OCI-LY7 (cell line): ENCODE results near the gene REEP5. TPM values are rescaled to one million over a fixed set of nuclear protein-coding genes. Genes with fewer than 3 reads are reported as not detected.

Source experiments
- BruUV-seq: library from RNA; stranded (reverse); fragments of 400-500 nt; replicated peaks from 2 replicates; lab custom pipeline; 2021; lab: Mats Ljungman, UMichigan
- CTCF ChIA-PET: fragments of 300-600 bp; sonication (Branson Sonifier 250); formaldehyde crosslinking; loops from one replicate; lab custom pipeline; 2022; ENCODE audit warnings: antibody characterized with exemption; ENCODE audit not compliant: unreplicated experiment; lab: Charles Lee
- POLR2A ChIA-PET: fragments of 300-600 bp; sonication (Branson Sonifier 250); formaldehyde crosslinking; loops from one replicate; lab custom pipeline; 2022; ENCODE audit warnings: antibody characterized with exemption; lab: Charles Lee
- DNase-seq: peaks from one replicate; pipeline ENCODE4 v3.0.0-alpha.2; 2015; ENCODE audit warnings: low spot score
- H2AFZ ChIP-seq: fragments of 200-600 bp; sonication (generic), shearing (Covaris generic); 2 replicates; pipeline ENCODE4 v1.6.1; 2014; ENCODE audit warnings: mild to moderate bottlenecking, antibody characterized with exemption, low read length, moderate library complexity
- H3K27ac ChIP-seq: fragments of 200-600 bp; sonication (generic); 2 replicates; pipeline ENCODE4 v1.5.1; 2014; ENCODE audit warnings: mixed run types, low read depth, mild to moderate bottlenecking, moderate library complexity, low read length, inconsistent platforms; ENCODE audit not compliant: poor library complexity, severe bottlenecking
- H3K36me3 ChIP-seq: fragments of 200-600 bp; sonication (generic); 2 replicates; pipeline ENCODE4 v1.6.1; 2014; ENCODE audit warnings: mild to moderate bottlenecking, antibody characterized with exemption, low read length, moderate library complexity, mixed read lengths; ENCODE audit not compliant: insufficient read depth
- H3K4me1 ChIP-seq: fragments of 200-600 bp; sonication (generic); 2 replicates; pipeline ENCODE4 v1.5.1; 2014; ENCODE audit warnings: mild to moderate bottlenecking, low read length; ENCODE audit not compliant: insufficient read depth, poor library complexity, severe bottlenecking
- H3K4me2 ChIP-seq: fragments of 200-600 bp; sonication (generic); 2 replicates; pipeline ENCODE4 v1.6.1; 2014; ENCODE audit warnings: mild to moderate bottlenecking, low read length
- H3K4me3 ChIP-seq: fragments of 200-600 bp; sonication (generic); 2 replicates; pipeline ENCODE4 v1.5.1; 2014; ENCODE audit warnings: mild to moderate bottlenecking, low read depth, low read length; ENCODE audit not compliant: poor library complexity, severe bottlenecking
- H3K79me2 ChIP-seq: fragments of 200-600 bp; sonication (generic); 2 replicates; pipeline ENCODE4 v1.6.1; 2016; ENCODE audit warnings: low read depth, mild to moderate bottlenecking, low read length, moderate library complexity, mixed read lengths; ENCODE audit not compliant: insufficient read depth
- H3K9me2 ChIP-seq: fragments of 200-600 bp; sonication (generic); 2 replicates; pipeline ENCODE4 v1.6.1; 2016; ENCODE audit warnings: mild to moderate bottlenecking, low read length, mixed read lengths; ENCODE audit not compliant: insufficient read depth
- H3K9me3 ChIP-seq: fragments of 200-600 bp; sonication (generic); 2 replicates; pipeline ENCODE4 v1.6.1; 2014; ENCODE audit warnings: mild to moderate bottlenecking, mixed run types, low read length, mixed read lengths
- H4K20me1 ChIP-seq: fragments of 200-600 bp; sonication (generic); 2 replicates; pipeline ENCODE4 v1.6.1; 2014; ENCODE audit warnings: mild to moderate bottlenecking, antibody characterized with exemption, low read length, moderate library complexity, mixed read lengths; ENCODE audit not compliant: insufficient read depth
- CTCF ChIP-seq: fragments of 200-600 bp; sonication (generic); conservative IDR thresholded peaks from 2 replicates; pipeline ENCODE4 v1.5.1; 2014; ENCODE audit warnings: mild to moderate bottlenecking, antibody characterized with exemption, low read length, moderate library complexity, mixed read lengths
- EZH2phosphoT487 ChIP-seq: fragments of 200-600 bp; sonication (generic); IDR thresholded peaks from 2 replicates; pipeline ENCODE4 v1.6.1; 2018; ENCODE audit warnings: low read depth, borderline replicate concordance, mild to moderate bottlenecking, mixed run types, antibody characterized with exemption, low read length, moderate library complexity, mixed read lengths
- intact Hi-C: fragments of 100-400 bp; cut with micrococcal nuclease; formaldehyde crosslinking; loops from one replicate; pipeline ENCODE4 v1.10.0; 2022; ENCODE audit not compliant: unreplicated experiment
- total RNA-seq, 2 experiments: library from RNA; depleted of rRNA in 1 of 2; stranded (reverse); fragments of >200 nt in 1 of 2; shearing (Covaris generic) in 1 of 2; gene quantifications; 2 replicates each; pipeline ENCODE4 v1.2.3, GENCODE V29; 2014 to 2022

The REEP5 gene
- total RNA-seq, 2 experiments from 2014 or later, result 25.5 to 32.0 TPM

- Histone ChIP-seq H3K27ac (no peak overlapping the region), H3K4me1 (peaks cover 42% of the 10 kb centered on the region), H2AFZ (no peak overlapping the region), H3K4me2 (no peak overlapping the region), H3K4me3 (no peak overlapping the region), H3K9me3 (no peaks in the 10 kb centered on the region), H4K20me1 (no peaks in the 10 kb centered on the region), H3K9me2 (no peaks in the 10 kb centered on the region), H3K79me2 (peaks cover 4% of the 10 kb centered on the region; the same call in 1 of the 2 replicates), H3K36me3 (no peaks in the 10 kb centered on the region)
- CTCF ChIA-PET, result no interaction called here
- TF ChIP-seq CTCF (no peak), EZH2phosphoT487 (no peak)
- BruUV-seq, result no TSS peak
- intact Hi-C loops, result no loop called here
- POLR2A ChIA-PET, result no interaction called here
- no peak for DNase-seq
Measured at GRCh38 chr5:112933105-112933504, 11.1 kb upstream of the REEP5 start.

- H3K9me3 ChIP-seq, result no peaks in the 10 kb centered on the region
- peaks cover 58% of the 10 kb centered on the region for H3K4me1 ChIP-seq
- intact Hi-C loops, result no loop called here
- H3K27ac ChIP-seq, result peak overlapping the region; percentile 98
- H2AFZ ChIP-seq, result peak overlapping the region; percentile 63
- H3K4me2 ChIP-seq, result peak overlapping the region; percentile 87; the same call in 1 of the 2 replicates
- CTCF ChIA-PET, result interaction anchor here (0.6 kb wide), 1 partner anchor 9 kb away, joined by 3 read pairs; no protein-coding TSS in a partner anchor
- H3K9me2 ChIP-seq, result no peaks in the 10 kb centered on the region
- H3K79me2 ChIP-seq, result peaks cover 4% of the 10 kb centered on the region; the same call in 1 of the 2 replicates
- no peak for TF ChIP-seq CTCF
- no peaks in the 10 kb centered on the region for H3K36me3 ChIP-seq
- no peak overlapping the region for H3K4me3 ChIP-seq
- H4K20me1 ChIP-seq, result no peaks in the 10 kb centered on the region
- DNase-seq, result peak; percentile 16
- no TSS peak for BruUV-seq
- POLR2A ChIA-PET, result interaction anchor here (0.6 to 1.0 kb wide), 3 partner anchors 9 to 45 kb away, joined by 3 to 5 read pairs (median 4); partner anchors contain the start of genes DCP2 and REEP5
Measured at GRCh38 chr5:112931473-112931872, 9.4 kb upstream of the REEP5 start.

GRCh38 chr5:112930082-112930344, 8.0 kb upstream of the REEP5 start:
- CTCF ChIA-PET, result no interaction called here

More at GRCh38 chr5:112930082-112930344, 8.0 kb upstream of the REEP5 start:
- no peak for TF ChIP-seq CTCF
- no peak for TF ChIP-seq EZH2phosphoT487
- POLR2A ChIA-PET, result interaction anchor here (0.7 to 1.3 kb wide), 5 partner anchors 10 to 637 kb away, joined by 3 to 6 read pairs (median 3); partner anchors contain the start of gene DCP2
- no TSS peak for BruUV-seq
- peaks cover 6% of the 10 kb centered on the region; the same call in 1 of the 2 replicates for H3K9me3 ChIP-seq
- intact Hi-C loops, result no loop called here
- H3K4me2 ChIP-seq, result peak overlapping the region; percentile 87
- H2AFZ ChIP-seq, result peak overlapping the region; percentile 65; the same call in 1 of the 2 replicates
- no peaks in the 10 kb centered on the region for H4K20me1 ChIP-seq
- H3K36me3 ChIP-seq, result no peaks in the 10 kb centered on the region
- peak overlapping the region; percentile 98 for H3K27ac ChIP-seq
- H3K4me1 ChIP-seq, result peaks cover 70% of the 10 kb centered on the region
- peak; percentile 89 for DNase-seq
- peak overlapping the region; percentile 63 for H3K4me3 ChIP-seq
- no peaks in the 10 kb centered on the region for H3K9me2 ChIP-seq
- peaks cover 4% of the 10 kb centered on the region; the same call in 1 of the 2 replicates for H3K79me2 ChIP-seq
